Neural cell (in vitro differentiated cells): ENCODE data around the gene NHSL1. TPM values are rescaled to one million over a fixed set of nuclear protein-coding genes. Genes with fewer than 3 reads are reported as not detected.

Source experiments
- H2AFZ ChIP-seq: fragments of 200-600, 300-800 bp; sonication (generic), shearing (Covaris generic); 2 replicates; pipeline ENCODE4 v1.6.0; 2014; ENCODE audit warnings: low read depth, mild to moderate bottlenecking, antibody characterized with exemption, low read length, moderate library complexity
- H3F3A ChIP-seq: fragments of 200-600 bp; shearing (Covaris generic); 2 replicates; pipeline ENCODE4 v1.6.1; 2016; ENCODE audit warnings: mild to moderate bottlenecking, moderate library complexity, mixed read lengths, antibody characterized with exemption, low read length; ENCODE audit not compliant: insufficient read depth, poor library complexity, severe bottlenecking
- H3K27ac ChIP-seq: fragments of 200-600, 300-800 bp; sonication (generic), shearing (Covaris generic); 2 replicates; pipeline ENCODE4 v1.5.1; 2014; ENCODE audit warnings: mild to moderate bottlenecking, low read length, moderate library complexity
- H3K27me3 ChIP-seq: fragments of 300-800, 200-600 bp; sonication (generic), shearing (Covaris generic); 2 replicates; pipeline ENCODE4 v1.6.0; 2014; ENCODE audit warnings: mild to moderate bottlenecking, low read depth, low read length, moderate library complexity; ENCODE audit not compliant: insufficient read depth
- H3K36me3 ChIP-seq: fragments of 300-800, 200-600 bp; sonication (generic), shearing (Covaris generic); 2 replicates; pipeline ENCODE4 v1.5.1; 2014; ENCODE audit warnings: mild to moderate bottlenecking, antibody characterized with exemption, low read length, moderate library complexity; ENCODE audit not compliant: insufficient read depth
- H3K4me2 ChIP-seq: fragments of 300-800, 200-600 bp; sonication (generic), shearing (Covaris generic); 2 replicates; pipeline ENCODE4 v1.6.0; 2014; ENCODE audit warnings: mild to moderate bottlenecking, low read length
- H3K4me3 ChIP-seq: fragments of 300-800, 200-600 bp; sonication (generic), shearing (Covaris generic); 2 replicates; pipeline ENCODE4 v1.5.1; 2014; ENCODE audit warnings: mild to moderate bottlenecking, low read length, moderate library complexity
- H3K79me2 ChIP-seq: fragments of 200-600 bp; shearing (Covaris generic); replicated peaks from 2 replicates; pipeline ENCODE4 v1.6.0; 2014; ENCODE audit warnings: mild to moderate bottlenecking, low read length, moderate library complexity; ENCODE audit not compliant: insufficient read depth
- H3K9ac ChIP-seq: fragments of 300-800, 200-600 bp; sonication (generic), shearing (Covaris generic); 2 replicates; pipeline ENCODE4 v1.6.1; 2016; ENCODE audit warnings: mild to moderate bottlenecking, low read length, mixed read lengths
- H3K9me2 ChIP-seq: fragments of 200-600 bp; shearing (Covaris generic); 2 replicates; pipeline ENCODE4 v1.6.1; 2016; ENCODE audit warnings: mild to moderate bottlenecking, low read length, mixed read lengths; ENCODE audit not compliant: insufficient read depth
- H3K9me3 ChIP-seq: fragments of 200-600, 300-800 bp; sonication (generic), shearing (Covaris generic); 2 replicates; pipeline ENCODE4 v1.6.1; 2016; ENCODE audit warnings: mild to moderate bottlenecking, mixed run types, low read length, moderate library complexity, mixed read lengths
- H4K20me1 ChIP-seq: fragments of 200-600 bp; shearing (Covaris generic); 2 replicates; pipeline ENCODE4 v1.6.1; 2016; ENCODE audit warnings: mild to moderate bottlenecking, mixed run types; ENCODE audit not compliant: insufficient read depth
- EP300 ChIP-seq: fragments of 450-650 bp; conservative IDR thresholded peaks from 2 replicates; pipeline ENCODE4 v1.6.1; 2014; ENCODE audit warnings: antibody characterized with exemption, mild to moderate bottlenecking, moderate library complexity; ENCODE audit not compliant: poor library complexity, severe bottlenecking
- EZH2 ChIP-seq: fragments of 200-600, 300-800 bp; shearing (Covaris generic), sonication (generic); IDR thresholded peaks from 2 replicates; pipeline ENCODE4 v1.6.1; 2014; ENCODE audit warnings: antibody characterized with exemption, low read length, borderline replicate concordance, mild to moderate bottlenecking; ENCODE audit not compliant: insufficient read depth, poor library complexity, severe bottlenecking
- MXI1 ChIP-seq: fragments of 450-650 bp; conservative IDR thresholded peaks from 2 replicates; pipeline ENCODE4 v1.6.1; 2014; ENCODE audit warnings: antibody characterized with exemption, mild to moderate bottlenecking; ENCODE audit not compliant: poor library complexity, severe bottlenecking
- POLR2AphosphoS5 ChIP-seq: IDR thresholded peaks from 2 replicates; pipeline ENCODE4 v1.6.1; 2012
- RAD21 ChIP-seq: fragments of 450-650 bp; conservative IDR thresholded peaks from 2 replicates; pipeline ENCODE4 v1.6.1; 2014; ENCODE audit warnings: antibody characterized with exemption, mild to moderate bottlenecking, moderate library complexity
- REST ChIP-seq: IDR thresholded peaks from 2 replicates; pipeline ENCODE4 v1.6.1; 2012; ENCODE audit warnings: borderline replicate concordance
- SMC3 ChIP-seq: fragments of 450-650 bp; conservative IDR thresholded peaks from 2 replicates; pipeline ENCODE4 v1.6.1; 2014; ENCODE audit warnings: antibody characterized with exemption, mild to moderate bottlenecking, moderate library complexity; ENCODE audit not compliant: poor library complexity
- TAF1 ChIP-seq: IDR thresholded peaks from 2 replicates; pipeline ENCODE4 v1.6.1; 2012; ENCODE audit warnings: low read depth
- polyA plus RNA-seq: library from polyadenylated mRNA; depleted of rRNA; stranded (reverse); fragments of >200 nt; gene quantifications from 2 replicates; pipeline ENCODE4 v1.2.3, GENCODE V29; 2014
- TF ChIP-seq, protein P1 (sequence below): fragments of 450-650 bp; IDR thresholded peaks from 2 replicates; pipeline ENCODE4 v1.5.1; 2014; ENCODE audit warnings: antibody characterized with exemption, mild to moderate bottlenecking, moderate library complexity; ENCODE audit not compliant: poor library complexity, severe bottlenecking

The NHSL1 gene
- polyA plus RNA-seq, 1 donor from 2014 or later = 2.4 TPM

DNA sequence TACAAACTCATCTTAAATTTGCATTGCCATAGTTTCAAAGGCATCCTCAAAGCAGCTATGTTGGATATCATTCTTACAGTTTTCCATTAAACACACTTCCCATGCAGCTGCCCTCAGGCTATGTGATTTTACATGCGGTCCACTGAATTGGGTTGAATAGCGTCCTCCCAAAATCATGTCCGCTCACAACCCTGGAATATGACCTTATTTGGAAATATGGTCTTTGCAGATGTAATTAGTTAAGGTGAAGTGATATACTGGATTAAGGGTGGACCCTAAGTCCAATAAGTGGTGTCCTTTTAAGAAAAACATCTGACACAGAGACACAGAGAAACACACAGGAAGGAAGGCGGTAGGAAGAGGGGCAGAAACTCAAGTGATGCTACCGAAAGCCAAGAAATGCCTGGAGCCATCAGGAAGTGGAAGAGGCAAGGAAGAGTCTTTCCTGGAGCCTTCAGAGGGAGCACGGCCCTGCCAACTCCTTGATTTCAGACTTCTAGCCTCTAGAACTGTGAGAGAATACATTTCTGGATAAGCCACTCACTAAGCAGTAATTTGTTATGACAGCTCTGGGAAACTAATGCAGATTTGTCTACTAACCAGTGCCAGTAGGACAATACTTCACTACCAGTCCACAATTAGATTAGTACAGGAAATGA is 42.7 kb upstream of the NHSL1 start:
- Histone ChIP-seq H2AFZ (no peak overlapping the region), H3K4me3 (no peak overlapping the region), H3K4me2 (no peak overlapping the region), H4K20me1 (no peaks in the 10 kb centered on the region), H3K79me2 (peaks cover 14% of the 10 kb centered on the region), H3K27me3 (no peaks in the 10 kb centered on the region), H3K9me2 (no peaks in the 10 kb centered on the region), H3K36me3 (no peaks in the 10 kb centered on the region), H3K9me3 (no peaks in the 10 kb centered on the region), H3K9ac (no peak overlapping the region), H3F3A (no peaks in the 10 kb centered on the region), H3K27ac (no peak overlapping the region)
- TF ChIP-seq MXI1 = no peak
- no peak for TF ChIP-seq EZH2
- TF ChIP-seq TAF1 = no peak
- no peak for TF ChIP-seq SMC3
- TF ChIP-seq, protein P1, sequence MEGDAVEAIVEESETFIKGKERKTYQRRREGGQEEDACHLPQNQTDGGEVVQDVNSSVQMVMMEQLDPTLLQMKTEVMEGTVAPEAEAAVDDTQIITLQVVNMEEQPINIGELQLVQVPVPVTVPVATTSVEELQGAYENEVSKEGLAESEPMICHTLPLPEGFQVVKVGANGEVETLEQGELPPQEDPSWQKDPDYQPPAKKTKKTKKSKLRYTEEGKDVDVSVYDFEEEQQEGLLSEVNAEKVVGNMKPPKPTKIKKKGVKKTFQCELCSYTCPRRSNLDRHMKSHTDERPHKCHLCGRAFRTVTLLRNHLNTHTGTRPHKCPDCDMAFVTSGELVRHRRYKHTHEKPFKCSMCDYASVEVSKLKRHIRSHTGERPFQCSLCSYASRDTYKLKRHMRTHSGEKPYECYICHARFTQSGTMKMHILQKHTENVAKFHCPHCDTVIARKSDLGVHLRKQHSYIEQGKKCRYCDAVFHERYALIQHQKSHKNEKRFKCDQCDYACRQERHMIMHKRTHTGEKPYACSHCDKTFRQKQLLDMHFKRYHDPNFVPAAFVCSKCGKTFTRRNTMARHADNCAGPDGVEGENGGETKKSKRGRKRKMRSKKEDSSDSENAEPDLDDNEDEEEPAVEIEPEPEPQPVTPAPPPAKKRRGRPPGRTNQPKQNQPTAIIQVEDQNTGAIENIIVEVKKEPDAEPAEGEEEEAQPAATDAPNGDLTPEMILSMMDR = no peak
- no peak for TF ChIP-seq POLR2AphosphoS5
- TF ChIP-seq RAD21 = no peak
- TF ChIP-seq EP300 = no peak
- TF ChIP-seq REST = no peak

GRCh38 chr6:138540468-138540867 is 41.2 kb upstream of the NHSL1 start:
- Histone ChIP-seq H3K9me3 (no peaks in the 10 kb centered on the region), H3F3A (no peaks in the 10 kb centered on the region), H3K4me3 (no peak overlapping the region), H3K27me3 (no peaks in the 10 kb centered on the region), H3K27ac (no peak overlapping the region), H3K9me2 (no peaks in the 10 kb centered on the region), H2AFZ (no peak overlapping the region), H3K4me2 (no peak overlapping the region), H4K20me1 (no peaks in the 10 kb centered on the region), H3K9ac (no peak overlapping the region), H3K79me2 (peaks cover 14% of the 10 kb centered on the region), H3K36me3 (no peaks in the 10 kb centered on the region)
- TF ChIP-seq SMC3 (no peak), EZH2 (no peak), RAD21 (no peak), POLR2AphosphoS5 (no peak), REST (no peak), TAF1 (no peak), MXI1 (no peak), EP300 (no peak)
- TF ChIP-seq, protein P1 = no peak
